DOHH2 (cell line): ENCODE measurements around the gene DZIP3.
"Not testable (repeated sequence)": the region's sequence is repeated elsewhere in the genome, so short reads cannot be mapped to it uniquely, and the experiment has no call there.

Experiments
- H3F3A ChIP-seq: fragments of 200-600 bp; sonication (generic), shearing (Covaris generic); 2 replicates; pipeline ENCODE4 v1.6.0; 2016; ENCODE audit warnings: antibody characterized with exemption, mild to moderate bottlenecking; ENCODE audit not compliant: control insufficient read depth, insufficient read depth
- H3K27ac ChIP-seq: fragments of 200-600 bp; sonication (generic); 2 replicates; pipeline ENCODE4 v1.5.1; 2014; ENCODE audit warnings: low read depth, mild to moderate bottlenecking, low read length, moderate library complexity
- H3K27me3 ChIP-seq: fragments of 200-600 bp; sonication (generic); 2 replicates; pipeline ENCODE4 v1.6.1; 2014; ENCODE audit warnings: mild to moderate bottlenecking, low read length, mixed read lengths; ENCODE audit not compliant: control insufficient read depth
- H3K36me3 ChIP-seq: fragments of 200-600 bp; sonication (generic); 2 replicates; pipeline ENCODE4 v1.6.1; 2014; ENCODE audit warnings: mild to moderate bottlenecking, low read length, moderate library complexity, mixed read lengths; ENCODE audit not compliant: control insufficient read depth
- H3K4me1 ChIP-seq: fragments of 200-600 bp; sonication (generic); 2 replicates; pipeline ENCODE4 v1.6.1; 2014; ENCODE audit warnings: mild to moderate bottlenecking, low read length, mixed read lengths; ENCODE audit not compliant: control insufficient read depth
- H3K4me2 ChIP-seq: fragments of 200-600 bp; sonication (generic); 2 replicates; pipeline ENCODE4 v1.6.0; 2014; ENCODE audit warnings: mild to moderate bottlenecking, low read length, moderate library complexity
- H3K4me3 ChIP-seq: fragments of 200-600 bp; sonication (generic); 2 replicates; pipeline ENCODE4 v1.5.1; 2014; ENCODE audit warnings: mild to moderate bottlenecking, low read length, mixed read lengths
- H3K79me2 ChIP-seq: fragments of 200-600 bp; sonication (generic); 2 replicates; pipeline ENCODE4 v1.6.1; 2014; ENCODE audit warnings: mild to moderate bottlenecking, low read length, mixed read lengths; ENCODE audit not compliant: control insufficient read depth
- H3K9me2 ChIP-seq: fragments of 200-600 bp; sonication (generic); replicated peaks from 2 replicates; pipeline ENCODE4 v1.6.1; 2014; ENCODE audit warnings: mild to moderate bottlenecking, low read length, mixed read lengths; ENCODE audit not compliant: control insufficient read depth
- H3K9me3 ChIP-seq: fragments of 200-600 bp; sonication (generic); 2 replicates; pipeline ENCODE4 v1.6.1; 2014; ENCODE audit warnings: antibody characterized with exemption, low read length, mixed read lengths; ENCODE audit not compliant: control insufficient read depth, insufficient read depth
- H4K20me1 ChIP-seq: fragments of 200-600 bp; sonication (generic); 2 replicates; pipeline ENCODE4 v1.6.0; 2014; ENCODE audit warnings: low read depth, mild to moderate bottlenecking, antibody characterized with exemption, low read length, moderate library complexity; ENCODE audit not compliant: control insufficient read depth, insufficient read depth
- CTCF ChIP-seq: fragments of 200-600 bp; sonication (generic); IDR thresholded peaks from one replicate; pipeline ENCODE4 v1.5.1; 2014; ENCODE audit warnings: antibody characterized with exemption, mild to moderate bottlenecking, low read depth, low read length; ENCODE audit not compliant: poor library complexity, severe bottlenecking
- EZH2phosphoT487 ChIP-seq: fragments of 200-600 bp; sonication (generic); IDR thresholded peaks from 2 replicates; pipeline ENCODE4 v1.6.1; 2017; ENCODE audit warnings: borderline replicate concordance, mild to moderate bottlenecking, antibody characterized with exemption, low read length, moderate library complexity, mixed read lengths

Gene DZIP3

GRCh38 chr3:108677811-108678210, 88.3 kb downstream of the DZIP3 start:
- Histone ChIP-seq H3K4me2 (no peak overlapping the region), H3K27me3 (no peaks in the 10 kb centered on the region), H3K36me3 (peaks cover 7% of the 10 kb centered on the region), H3K27ac (no peak overlapping the region), H3K4me3 (no peak overlapping the region), H3F3A (no peaks in the 10 kb centered on the region), H3K79me2 (no peaks in the 10 kb centered on the region), H3K9me3 (no peaks in the 10 kb centered on the region), H3K4me1 (no peaks in the 10 kb centered on the region), H4K20me1 (no peaks in the 10 kb centered on the region), H3K9me2 (no peaks in the 10 kb centered on the region)
- TF ChIP-seq CTCF: no peak
- TF ChIP-seq EZH2phosphoT487: no peak

- H3K27ac ChIP-seq, H3K27me3 ChIP-seq, H3K9me3 ChIP-seq, H3K4me1 ChIP-seq, H3K4me2 ChIP-seq, H3F3A ChIP-seq, H3K4me3 ChIP-seq, H3K9me2 ChIP-seq, H4K20me1 ChIP-seq, H3K79me2 ChIP-seq: not testable (repeated sequence)
- H3K36me3 ChIP-seq: peaks cover 19% of the 10 kb centered on the region
These were observed 102.8 kb downstream of the DZIP3 start for GRCh38 chr3:108692286-108692685.

GRCh38 chr3:108698461-108698860, 108.9 kb downstream of the DZIP3 start:
- H3K27ac ChIP-seq: no peak overlapping the region
- TF ChIP-seq EZH2phosphoT487 (no peak), CTCF (no peak)
- H3F3A ChIP-seq: no peaks in the 10 kb centered on the region

GRCh38 chr3:108705045-108705444, 115.5 kb downstream of the DZIP3 start:
- no peaks in the 10 kb centered on the region for H3F3A ChIP-seq
- H3K27ac ChIP-seq: no peak overlapping the region
- H3K36me3 ChIP-seq: no peaks in the 10 kb centered on the region
- no peaks in the 10 kb centered on the region for H3K9me2 ChIP-seq
- no peaks in the 10 kb centered on the region for H3K27me3 ChIP-seq
- no peaks in the 10 kb centered on the region for H3K4me1 ChIP-seq
- H3K4me3 ChIP-seq: no peak overlapping the region
- H3K4me2 ChIP-seq: no peak overlapping the region
- no peaks in the 10 kb centered on the region for H4K20me1 ChIP-seq
- no peak for TF ChIP-seq EZH2phosphoT487
- TF ChIP-seq CTCF: no peak
- no peaks in the 10 kb centered on the region for H3K9me3 ChIP-seq
- H3K79me2 ChIP-seq: no peaks in the 10 kb centered on the region

More at GRCh38 chr3:108698461-108698860, 108.9 kb downstream of the DZIP3 start:
- H3K79me2 ChIP-seq: no peaks in the 10 kb centered on the region
- H3K27me3 ChIP-seq: no peaks in the 10 kb centered on the region
- H3K36me3 ChIP-seq: no peaks in the 10 kb centered on the region
- no peaks in the 10 kb centered on the region for H3K9me2 ChIP-seq
- H4K20me1 ChIP-seq: no peaks in the 10 kb centered on the region
- H3K9me3 ChIP-seq: no peaks in the 10 kb centered on the region
- H3K4me2 ChIP-seq: no peak overlapping the region
- no peaks in the 10 kb centered on the region for H3K4me1 ChIP-seq
- H3K4me3 ChIP-seq: no peak overlapping the region
